C4-2B (cell line): Measurements from ENCODE around the gene CD58.

ENCODE experiments used
- H3K27ac ChIP-seq: fragments of 450-650 bp; 2 replicates; pipeline ENCODE4 v1.5.1; 2017
- CTCF ChIP-seq: fragments of 450-650 bp; conservative IDR thresholded peaks from 2 replicates; pipeline ENCODE4 v1.5.1; 2017; ENCODE audit warnings: mild to moderate bottlenecking
- ZFX ChIP-seq: fragments of 450-650 bp; IDR thresholded peaks from 2 replicates; pipeline ENCODE4 v1.6.1; 2017

CD58 gene

GRCh38 chr1:116471241-116471640, 99.6 kb downstream of the CD58 start:
- no peak overlapping the region for H3K27ac ChIP-seq
- TF ChIP-seq CTCF (no peak), ZFX (no peak)

GRCh38 chr1:116470671-116471070, 100.2 kb downstream of the CD58 start:
- TF ChIP-seq CTCF (no peak), ZFX (no peak)
- no peak overlapping the region for H3K27ac ChIP-seq

GRCh38 chr1:116466810-116467557, 103.8 kb downstream of the CD58 start:
- TF ChIP-seq ZFX: no peak
- no peak for TF ChIP-seq CTCF
- no peak overlapping the region for H3K27ac ChIP-seq

DNA sequence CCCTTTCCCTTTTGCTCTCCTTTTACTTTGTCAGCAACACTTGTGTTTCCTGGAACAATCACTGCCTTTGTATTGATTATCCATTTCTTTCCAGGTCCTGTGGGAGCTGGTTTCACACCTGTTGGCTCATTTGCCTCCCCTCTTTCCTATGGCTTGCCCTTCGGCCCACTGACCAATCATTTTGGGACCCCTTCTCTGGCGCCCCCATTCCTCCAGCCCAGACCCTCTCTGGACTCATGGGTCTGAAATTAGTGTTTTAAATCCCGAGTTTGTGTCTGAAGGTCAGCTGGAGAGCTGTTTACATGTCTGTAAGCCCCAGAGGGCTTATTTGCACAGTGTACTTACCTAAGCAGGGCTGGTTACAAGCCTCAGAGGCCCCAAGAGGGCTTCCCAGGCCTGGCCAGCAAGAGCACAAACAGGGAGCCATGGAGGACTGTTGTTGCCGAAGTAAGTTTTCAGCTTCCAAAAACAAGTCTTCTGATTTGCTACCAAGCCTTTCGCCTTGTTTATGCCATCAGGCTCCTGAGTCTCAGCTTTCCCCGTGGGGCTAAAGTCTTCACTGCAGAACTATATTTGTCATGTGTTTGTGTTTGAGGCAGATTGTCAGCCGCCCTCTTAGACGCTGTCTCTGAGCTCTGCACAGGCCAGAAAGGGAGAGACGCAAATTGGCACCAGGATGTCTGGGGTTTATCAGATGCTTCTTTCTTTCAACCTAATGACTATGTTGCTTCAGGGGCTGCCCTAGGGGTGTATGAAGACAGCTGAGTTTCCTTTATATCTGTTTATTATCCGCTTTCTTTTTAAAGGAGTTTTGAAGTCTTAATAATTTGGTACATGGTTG, 104.8 kb downstream of the CD58 start:
- no peak overlapping the region for H3K27ac ChIP-seq

DNA sequence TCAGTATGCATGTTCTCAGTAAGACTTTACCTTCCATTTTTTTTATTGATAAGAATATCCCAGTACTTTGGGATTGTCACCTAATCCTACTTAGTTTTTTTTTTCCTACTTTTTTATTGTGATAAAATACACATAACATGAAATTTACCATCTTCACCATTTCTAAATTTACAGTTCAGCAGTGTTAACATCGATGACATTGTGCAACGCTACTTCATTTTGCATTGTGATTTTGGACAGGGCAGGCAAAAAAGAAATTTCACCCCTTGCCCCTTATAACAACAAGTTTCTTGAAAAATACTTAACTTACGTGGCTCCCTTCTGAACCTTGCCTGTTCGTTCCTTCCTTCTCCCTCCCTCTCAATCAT, 105.4 kb downstream of the CD58 start:
- TF ChIP-seq ZFX (no peak), CTCF (no peak)
- no peak overlapping the region for H3K27ac ChIP-seq

More for the DNA sequence above, 104.8 kb downstream of the CD58 start:
- no peak for TF ChIP-seq ZFX
- TF ChIP-seq CTCF: no peak
